ENCODE data around the gene MRTFA. TPM values are rescaled to one million over a fixed set of nuclear protein-coding genes. Genes with fewer than 3 reads are reported as not detected.

MRTFA gene
- polyA plus RNA-seq, 2 of the 4 experiments (the other 2 are of a cell fraction), result 6.8 to 48.3 TPM

GRCh38 chr22:40635043-40635939 is 1.2 kb downstream of the MRTFA start:
- WGBS (ENCODE audit: missing lambda C conversion rate), result 14% methylated on average over 20 of the region's 21 CpGs
- peak overlapping the region; percentile 86 for H3K4me2 ChIP-seq
- peaks cover 55% of the 10 kb centered on the region for H3K4me1 ChIP-seq
- ATAC-seq, result no peak
- peak overlapping the region; percentile 98 for H3K4me3 ChIP-seq
- DNase-seq (ENCODE audit: low read depth in 1 of 2, low spot score in 1 of 2), result no peak
- no peak for TF ChIP-seq KDM1A (IDR thresholded peaks at IDR 0.05; ENCODE audit: low read depth)
- TF ChIP-seq, protein P1, sequence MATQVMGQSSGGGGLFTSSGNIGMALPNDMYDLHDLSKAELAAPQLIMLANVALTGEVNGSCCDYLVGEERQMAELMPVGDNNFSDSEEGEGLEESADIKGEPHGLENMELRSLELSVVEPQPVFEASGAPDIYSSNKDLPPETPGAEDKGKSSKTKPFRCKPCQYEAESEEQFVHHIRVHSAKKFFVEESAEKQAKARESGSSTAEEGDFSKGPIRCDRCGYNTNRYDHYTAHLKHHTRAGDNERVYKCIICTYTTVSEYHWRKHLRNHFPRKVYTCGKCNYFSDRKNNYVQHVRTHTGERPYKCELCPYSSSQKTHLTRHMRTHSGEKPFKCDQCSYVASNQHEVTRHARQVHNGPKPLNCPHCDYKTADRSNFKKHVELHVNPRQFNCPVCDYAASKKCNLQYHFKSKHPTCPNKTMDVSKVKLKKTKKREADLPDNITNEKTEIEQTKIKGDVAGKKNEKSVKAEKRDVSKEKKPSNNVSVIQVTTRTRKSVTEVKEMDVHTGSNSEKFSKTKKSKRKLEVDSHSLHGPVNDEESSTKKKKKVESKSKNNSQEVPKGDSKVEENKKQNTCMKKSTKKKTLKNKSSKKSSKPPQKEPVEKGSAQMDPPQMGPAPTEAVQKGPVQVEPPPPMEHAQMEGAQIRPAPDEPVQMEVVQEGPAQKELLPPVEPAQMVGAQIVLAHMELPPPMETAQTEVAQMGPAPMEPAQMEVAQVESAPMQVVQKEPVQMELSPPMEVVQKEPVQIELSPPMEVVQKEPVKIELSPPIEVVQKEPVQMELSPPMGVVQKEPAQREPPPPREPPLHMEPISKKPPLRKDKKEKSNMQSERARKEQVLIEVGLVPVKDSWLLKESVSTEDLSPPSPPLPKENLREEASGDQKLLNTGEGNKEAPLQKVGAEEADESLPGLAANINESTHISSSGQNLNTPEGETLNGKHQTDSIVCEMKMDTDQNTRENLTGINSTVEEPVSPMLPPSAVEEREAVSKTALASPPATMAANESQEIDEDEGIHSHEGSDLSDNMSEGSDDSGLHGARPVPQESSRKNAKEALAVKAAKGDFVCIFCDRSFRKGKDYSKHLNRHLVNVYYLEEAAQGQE (IDR thresholded peaks at IDR 0.05), result no peak
- no peak for TF ChIP-seq HOXA7 (CRISPR knock-in tag; IDR thresholded peaks at IDR 0.05)
- TF ChIP-seq, protein P2, sequence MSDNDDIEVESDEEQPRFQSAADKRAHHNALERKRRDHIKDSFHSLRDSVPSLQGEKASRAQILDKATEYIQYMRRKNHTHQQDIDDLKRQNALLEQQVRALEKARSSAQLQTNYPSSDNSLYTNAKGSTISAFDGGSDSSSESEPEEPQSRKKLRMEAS (IDR thresholded peaks at IDR 0.05), result no peak
- no peak for TF ChIP-seq BHLHE40 (IDR thresholded peaks at IDR 0.05; ENCODE audit: low read depth, low read length)
- TF ChIP-seq HDAC2 (IDR thresholded peaks at IDR 0.05), result no peak
- no peak for TF ChIP-seq JUNB (IDR thresholded peaks at IDR 0.05)
- TF ChIP-seq SREBF2 (IDR thresholded peaks at IDR 0.05), result no peak
- TF ChIP-seq, protein P3, sequence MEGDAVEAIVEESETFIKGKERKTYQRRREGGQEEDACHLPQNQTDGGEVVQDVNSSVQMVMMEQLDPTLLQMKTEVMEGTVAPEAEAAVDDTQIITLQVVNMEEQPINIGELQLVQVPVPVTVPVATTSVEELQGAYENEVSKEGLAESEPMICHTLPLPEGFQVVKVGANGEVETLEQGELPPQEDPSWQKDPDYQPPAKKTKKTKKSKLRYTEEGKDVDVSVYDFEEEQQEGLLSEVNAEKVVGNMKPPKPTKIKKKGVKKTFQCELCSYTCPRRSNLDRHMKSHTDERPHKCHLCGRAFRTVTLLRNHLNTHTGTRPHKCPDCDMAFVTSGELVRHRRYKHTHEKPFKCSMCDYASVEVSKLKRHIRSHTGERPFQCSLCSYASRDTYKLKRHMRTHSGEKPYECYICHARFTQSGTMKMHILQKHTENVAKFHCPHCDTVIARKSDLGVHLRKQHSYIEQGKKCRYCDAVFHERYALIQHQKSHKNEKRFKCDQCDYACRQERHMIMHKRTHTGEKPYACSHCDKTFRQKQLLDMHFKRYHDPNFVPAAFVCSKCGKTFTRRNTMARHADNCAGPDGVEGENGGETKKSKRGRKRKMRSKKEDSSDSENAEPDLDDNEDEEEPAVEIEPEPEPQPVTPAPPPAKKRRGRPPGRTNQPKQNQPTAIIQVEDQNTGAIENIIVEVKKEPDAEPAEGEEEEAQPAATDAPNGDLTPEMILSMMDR (IDR thresholded peaks at IDR 0.05), result no peak
- no peak for TF ChIP-seq ZC3H11A (IDR thresholded peaks at IDR 0.05)
- no peak for TF ChIP-seq USF2 (IDR thresholded peaks at IDR 0.05)
- no peak for TF ChIP-seq ELK1 (IDR thresholded peaks at IDR 0.05; ENCODE audit: low read depth, low read length)
- no peak for TF ChIP-seq FOXS1 (CRISPR knock-in tag; IDR thresholded peaks at IDR 0.05)
- no peak for TF ChIP-seq POLR2A (IDR thresholded peaks at IDR 0.05; ENCODE audit: low read length)
- no peak for TF ChIP-seq ZNF302 (CRISPR knock-in tag; IDR thresholded peaks at IDR 0.05)
- no peak for TF ChIP-seq CHD2 (IDR thresholded peaks at IDR 0.05; ENCODE audit: low read length, partially characterized antibody)
- no peak for TF ChIP-seq HES2 (IDR thresholded peaks at IDR 0.05)
- TF ChIP-seq, protein P4, sequence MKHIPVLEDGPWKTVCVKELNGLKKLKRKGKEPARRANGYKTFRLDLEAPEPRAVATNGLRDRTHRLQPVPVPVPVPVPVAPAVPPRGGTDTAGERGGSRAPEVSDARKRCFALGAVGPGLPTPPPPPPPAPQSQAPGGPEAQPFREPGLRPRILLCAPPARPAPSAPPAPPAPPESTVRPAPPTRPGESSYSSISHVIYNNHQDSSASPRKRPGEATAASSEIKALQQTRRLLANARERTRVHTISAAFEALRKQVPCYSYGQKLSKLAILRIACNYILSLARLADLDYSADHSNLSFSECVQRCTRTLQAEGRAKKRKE (CRISPR knock-in tag; IDR thresholded peaks at IDR 0.05; ENCODE audit: low read depth), result no peak
- TF ChIP-seq ZFP36 (IDR thresholded peaks at IDR 0.05; ENCODE audit: borderline replicate concordance, partially characterized antibody), result no peak
- TF ChIP-seq E2F6 (IDR thresholded peaks at IDR 0.05; ENCODE audit: borderline replicate concordance, low read depth), result no peak
- ChIA-PET POLR2A (interaction anchor here (1.9 kb wide), 1 partner anchor 137 kb away, joined by 7 read pairs; no protein-coding TSS in a partner anchor), CTCF (interaction anchor here (0.8 to 3.8 kb wide), 5 partner anchors 11 to 199 kb away, joined by 3 to 12 read pairs (median 7); no protein-coding TSS in a partner anchor)
- no peaks in the 10 kb centered on the region for H3K9me3 ChIP-seq
- FAIRE-seq, result no peak
- H3K27ac ChIP-seq, result peak overlapping the region; percentile 89 to 97

Data from A549 (cell line).